Pons (tissue), 1 donor: ENCODE results near the gene SLC37A2.
A peak's percentile ranks its signal among the peaks of the same experiment; 100 is the strongest.
"Not testable (repeated sequence)": the region's sequence is repeated elsewhere in the genome, so short reads cannot be mapped to it uniquely, and the experiment has no call there.

ENCODE experiments used
- DNase-seq: peaks from one replicate; pipeline ENCODE4 v3.0.0-alpha.2; 2016; ENCODE audit warnings: low spot score

SLC37A2 gene

GRCh38 chr11:125084057-125084416 is 20.9 kb downstream of the SLC37A2 start:
- no peak for DNase-seq

DNA sequence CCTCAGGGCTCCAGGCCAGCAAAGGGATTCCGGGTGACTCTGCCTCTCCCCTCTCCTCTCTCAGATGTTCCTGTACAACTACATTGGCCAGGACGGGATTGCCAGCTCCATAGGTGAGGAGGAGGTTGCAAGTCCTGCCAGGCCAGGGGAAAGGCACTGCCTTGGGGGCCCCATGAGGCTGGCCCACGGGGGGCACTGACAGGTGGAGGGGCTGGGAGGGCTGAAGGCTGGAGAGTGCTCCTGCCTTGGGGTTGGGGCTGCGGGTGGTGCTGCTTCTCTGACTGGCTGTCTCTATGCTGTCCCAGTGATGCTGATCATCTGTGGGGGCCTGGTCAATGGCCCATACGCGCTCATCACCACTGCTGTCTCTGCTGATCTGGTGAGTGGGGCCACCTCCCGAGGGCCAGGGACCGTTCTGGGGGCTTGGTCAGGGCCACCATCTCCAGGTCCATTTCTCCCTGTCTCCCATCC is 21.7 kb downstream of the SLC37A2 start:
- DNase-seq = no peak

DNA sequence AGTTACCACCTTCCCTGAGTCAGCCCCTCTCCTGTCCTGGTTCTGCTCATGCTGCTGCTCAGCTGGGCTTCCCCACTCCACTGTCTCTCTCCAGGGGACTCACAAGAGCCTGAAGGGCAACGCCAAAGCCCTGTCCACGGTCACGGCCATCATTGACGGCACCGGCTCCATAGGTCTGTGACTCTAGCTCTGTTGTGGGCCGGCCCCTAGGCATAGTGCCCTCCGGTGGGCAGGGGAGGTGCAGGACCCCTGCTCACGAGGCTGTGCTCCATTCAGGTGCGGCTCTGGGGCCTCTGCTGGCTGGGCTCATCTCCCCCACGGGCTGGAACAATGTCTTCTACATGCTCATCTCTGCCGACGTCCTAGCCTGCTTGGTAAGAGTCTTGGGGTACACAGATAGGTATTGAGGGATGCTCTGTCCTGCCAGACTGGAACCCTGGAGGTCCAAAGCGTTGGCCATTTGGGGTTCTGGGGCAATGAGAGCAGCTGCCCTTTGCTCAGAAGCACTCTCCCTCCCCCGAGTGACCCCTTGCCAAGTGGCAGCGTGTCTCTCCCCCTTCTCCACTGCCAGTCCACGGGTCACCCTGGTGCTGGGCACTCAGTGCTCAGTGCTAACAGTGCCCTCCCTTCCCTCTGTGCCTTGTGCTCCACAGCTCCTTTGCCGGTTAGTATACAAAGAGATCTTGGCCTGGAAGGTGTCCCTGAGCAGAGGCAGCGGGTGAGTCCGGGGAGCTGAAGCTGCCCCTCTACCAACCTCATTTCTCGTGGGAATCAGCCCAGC is 22.4 kb downstream of the SLC37A2 start:
- no peak for DNase-seq

DNA sequence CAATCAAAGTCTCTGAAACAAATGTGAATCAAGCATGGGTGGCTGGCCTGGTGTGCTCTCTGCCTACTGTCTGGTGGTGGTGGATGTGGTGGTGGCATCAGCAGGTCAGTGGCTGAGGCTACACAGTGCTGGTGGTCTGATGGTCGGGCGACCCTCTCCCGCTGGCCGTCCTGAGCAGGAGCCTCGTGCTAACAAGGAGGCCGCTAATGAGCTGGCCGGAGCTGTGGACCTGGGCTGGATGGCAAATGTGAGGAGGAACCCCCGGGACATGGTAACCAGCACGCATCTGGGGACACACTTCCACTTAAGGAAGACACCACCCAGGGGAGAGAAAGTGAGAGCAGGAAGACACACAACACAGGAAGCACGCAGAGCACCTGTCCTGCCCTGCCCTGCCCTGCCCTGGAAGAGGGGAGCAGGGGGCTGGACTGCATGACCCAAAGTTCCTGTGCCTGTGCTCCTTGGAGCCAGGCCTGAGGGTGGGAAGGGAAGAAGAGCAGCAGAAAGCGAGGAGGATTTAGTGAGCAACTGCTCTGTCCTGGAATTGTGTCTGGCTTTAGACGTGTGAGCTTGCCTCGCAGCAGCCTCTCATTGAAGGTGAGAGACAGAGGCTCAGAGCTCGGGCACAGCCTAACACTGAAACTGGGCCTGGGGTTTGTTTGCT is 23.7 kb downstream of the SLC37A2 start:
- no peak for DNase-seq

- no peak for DNase-seq
Observed at GRCh38 chr11:125088123-125088522, 25.0 kb downstream of the SLC37A2 start.

- no peak for DNase-seq
Observed at GRCh38 chr11:125088576-125089455, 25.7 kb downstream of the SLC37A2 start.

DNA sequence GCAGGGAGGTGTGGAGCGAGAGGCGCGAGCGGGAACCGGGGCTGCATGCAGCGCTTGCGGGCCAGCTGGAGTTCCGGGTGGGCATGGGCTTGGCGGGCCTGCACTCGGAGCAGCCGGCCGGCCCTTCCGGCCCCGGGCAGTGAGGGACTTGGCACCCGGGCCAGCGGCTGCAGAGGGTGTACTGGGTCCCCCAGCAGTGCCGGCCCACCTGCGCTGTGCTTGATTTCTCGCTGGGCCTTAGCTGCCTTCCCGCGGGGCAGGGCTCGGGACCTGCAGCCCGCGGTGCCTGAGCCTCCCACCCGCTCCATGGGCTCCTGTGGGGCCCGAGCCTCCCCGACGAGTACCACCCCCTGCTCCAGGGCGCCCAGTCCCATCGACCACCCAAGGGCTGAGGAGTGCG is 26.4 kb downstream of the SLC37A2 start:
- not testable (repeated sequence) for DNase-seq

DNA sequence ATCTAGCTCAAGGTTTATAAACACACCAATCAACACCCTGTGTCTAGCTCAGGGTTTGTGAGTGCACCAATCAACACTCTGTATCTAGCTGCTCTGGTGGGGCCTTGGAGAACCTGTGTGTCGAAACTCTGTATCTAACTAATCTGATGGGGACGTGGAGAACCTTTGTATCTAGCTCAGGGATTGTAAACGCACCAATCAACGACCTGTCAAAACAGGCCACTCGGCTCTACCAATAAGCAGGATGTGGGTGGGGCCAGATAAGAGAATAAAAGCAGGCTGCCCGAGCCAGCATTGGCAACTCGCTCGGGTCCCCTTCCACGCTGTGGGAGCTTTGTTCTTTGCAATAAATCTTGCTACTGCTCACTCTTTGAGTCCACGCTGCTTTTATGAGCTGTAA is 27.0 kb downstream of the SLC37A2 start:
- not testable (repeated sequence) for DNase-seq

- no peak for DNase-seq
Observed at GRCh38 chr11:125090816-125091215, 27.7 kb downstream of the SLC37A2 start.

DNA sequence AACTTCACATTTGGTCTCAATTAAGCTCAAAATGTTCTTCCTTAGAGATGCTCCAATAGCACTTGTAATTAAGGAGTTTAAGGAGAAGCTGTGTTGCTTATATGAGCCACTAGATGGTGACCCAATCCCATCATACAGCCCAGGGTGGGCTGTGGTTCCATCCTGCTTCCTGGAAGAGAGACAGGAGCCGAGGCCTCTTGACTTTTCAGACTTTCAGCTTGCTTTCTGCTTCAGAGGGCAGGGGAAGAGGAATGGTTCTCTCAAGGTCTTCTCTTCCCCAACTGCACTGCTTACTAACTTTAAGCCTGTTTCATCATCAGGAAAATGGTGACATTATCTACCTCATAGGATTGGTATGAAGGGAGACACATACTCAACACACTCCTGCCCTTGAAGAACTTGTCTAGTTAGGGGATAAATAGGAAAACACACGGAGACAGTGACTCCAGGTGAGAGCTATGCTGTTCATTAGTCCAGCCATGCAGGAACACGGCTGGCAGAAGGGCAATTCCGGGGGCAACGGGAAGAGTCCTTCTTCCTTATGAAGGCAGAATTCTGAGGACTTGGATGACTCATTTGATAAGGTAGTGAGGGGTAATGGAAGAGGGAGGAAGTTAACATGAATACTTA is 28.3 kb downstream of the SLC37A2 start:
- peak; percentile 73 for DNase-seq

DNA sequence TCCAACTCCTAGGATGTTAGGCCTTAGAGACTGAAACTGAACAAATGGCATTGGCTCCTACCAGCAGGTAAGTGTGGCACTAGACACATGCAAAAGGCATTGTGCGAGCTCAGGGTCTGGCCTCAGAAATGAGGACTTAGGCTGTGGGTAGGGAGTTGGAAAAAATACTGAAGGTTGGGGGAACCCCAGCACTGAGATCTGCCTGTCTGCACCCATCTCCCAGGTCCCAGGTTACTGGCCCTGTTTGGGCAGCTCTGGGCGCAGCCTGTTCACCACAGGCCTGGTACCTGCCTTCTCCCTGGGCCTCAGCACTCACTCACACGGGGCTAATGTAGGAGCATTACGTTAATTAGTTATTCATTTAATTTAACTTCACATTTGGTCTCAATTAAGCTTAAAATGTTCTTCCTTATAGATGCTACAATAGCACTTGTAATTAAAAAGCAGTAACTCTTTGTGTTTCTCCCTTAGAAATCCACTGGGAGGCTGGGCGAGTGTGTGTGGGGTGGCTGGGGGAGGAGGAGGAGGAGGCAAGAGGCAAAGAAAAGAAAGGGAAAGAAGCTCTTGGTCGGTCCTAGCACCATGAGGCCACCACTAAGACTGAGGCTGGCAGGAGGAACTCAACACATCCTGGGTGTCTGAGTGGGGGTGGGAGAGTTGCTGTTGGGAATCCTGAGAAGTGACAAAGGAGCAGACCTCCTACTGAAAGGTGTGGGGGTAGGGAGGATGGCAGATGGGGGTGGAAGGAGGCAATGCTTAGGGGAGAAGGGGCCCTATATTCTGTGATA is 29.0 kb downstream of the SLC37A2 start:
- DNase-seq = no peak

- DNase-seq = no peak
Observed at GRCh38 chr11:125092669-125093068, 29.6 kb downstream of the SLC37A2 start.

DNA sequence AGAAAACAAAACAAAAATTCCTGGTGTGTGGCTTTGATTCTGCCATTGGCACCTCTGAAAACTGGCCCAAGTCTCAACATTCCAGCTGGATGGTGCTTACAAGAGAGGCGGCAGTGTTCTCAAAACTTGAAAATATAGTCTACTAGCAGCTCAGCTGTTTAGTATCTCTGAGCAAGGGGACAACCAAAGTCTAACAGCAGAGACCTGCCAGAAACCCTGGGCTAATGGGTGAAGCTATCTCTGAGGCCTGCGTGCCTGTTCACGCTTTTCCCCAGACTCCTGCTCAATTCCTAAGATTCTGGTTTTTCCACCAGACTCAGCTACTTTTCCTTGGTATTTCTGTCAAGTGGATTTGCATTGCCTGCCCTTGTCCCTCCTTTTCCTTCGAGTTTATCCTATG is 30.4 kb downstream of the SLC37A2 start:
- no peak for DNase-seq

DNA sequence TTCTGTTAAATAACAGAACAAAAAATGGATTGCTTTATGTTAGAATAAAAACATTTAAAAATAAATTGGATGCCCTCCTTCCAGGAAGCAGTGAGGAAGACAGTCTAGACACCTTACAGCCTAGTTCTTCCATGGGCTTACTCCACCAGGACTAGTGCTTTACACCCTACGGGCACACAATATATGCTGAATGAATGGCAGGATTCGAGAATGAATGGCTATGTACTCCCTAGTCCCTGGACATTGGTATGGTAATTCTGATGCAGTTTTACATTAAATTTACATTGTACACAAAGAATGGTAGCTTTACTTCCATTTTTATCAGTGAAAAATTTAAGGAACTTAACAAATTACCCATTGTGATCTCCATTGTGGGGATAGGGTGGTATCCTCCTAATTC is 31.6 kb downstream of the SLC37A2 start:
- no peak for DNase-seq

DNA sequence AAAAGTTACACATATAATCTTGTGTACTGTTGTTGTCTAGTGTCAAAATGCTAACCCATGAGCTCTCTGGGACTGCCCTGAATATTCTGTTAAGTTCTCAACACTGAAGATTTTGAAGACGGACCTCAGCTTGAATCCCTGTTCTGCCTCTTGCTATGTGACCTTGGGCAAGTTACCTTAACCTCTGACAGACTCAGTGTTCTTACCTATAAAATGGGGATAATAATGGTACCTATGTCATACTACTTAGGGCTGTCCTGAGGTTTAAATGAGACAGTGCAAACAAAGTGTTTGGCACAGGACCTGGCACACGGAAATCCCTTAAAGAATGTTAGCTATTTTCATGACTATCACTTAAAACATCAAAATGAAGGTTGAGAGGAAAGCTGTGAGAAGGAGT is 37.0 kb downstream of the SLC37A2 start:
- no peak for DNase-seq

- DNase-seq = no peak
Observed at GRCh38 chr11:125101596-125101995, 38.5 kb downstream of the SLC37A2 start.

- DNase-seq = no peak
Observed at GRCh38 chr11:125102025-125102424, 38.9 kb downstream of the SLC37A2 start.

DNA sequence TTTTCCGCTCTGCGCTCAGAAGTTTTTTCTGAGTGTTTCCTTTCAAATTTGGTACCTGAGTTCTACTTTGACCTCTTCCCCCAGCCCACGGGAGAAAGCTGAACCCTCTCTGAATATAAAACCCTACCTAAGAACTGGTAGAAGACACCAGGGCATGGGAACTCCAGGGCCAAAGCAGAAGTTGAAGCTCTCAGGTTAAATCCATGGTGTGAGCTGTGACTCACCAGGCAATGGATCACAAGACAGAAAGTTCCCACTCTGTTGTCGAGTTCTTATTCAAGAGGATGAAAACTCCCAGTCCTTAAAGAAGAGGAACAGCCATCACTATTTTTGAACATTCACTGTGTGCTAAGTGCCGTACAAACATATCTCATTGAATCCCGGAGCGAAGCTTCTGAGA is 39.4 kb downstream of the SLC37A2 start:
- peak; percentile 55 for DNase-seq

DNA sequence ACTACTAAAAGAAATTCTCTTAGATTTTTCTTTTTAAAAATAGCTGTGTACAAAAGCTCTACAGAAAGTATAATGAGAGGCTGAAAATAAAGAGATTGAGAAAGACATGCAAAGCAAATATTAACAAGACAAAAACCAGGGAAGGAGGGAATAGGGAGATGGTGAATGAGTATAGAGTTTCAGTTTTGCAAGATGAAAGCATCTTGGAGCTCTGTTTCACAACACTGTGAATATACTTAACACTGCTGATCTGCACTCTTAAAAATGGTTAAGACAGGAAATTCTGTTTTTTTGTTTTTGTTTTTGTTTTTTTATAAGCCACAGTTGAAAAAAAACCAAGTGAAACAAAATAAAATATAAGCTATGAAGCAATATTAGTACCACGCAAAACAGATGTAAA is 42.8 kb downstream of the SLC37A2 start:
- no peak for DNase-seq

GRCh38 chr11:125108469-125108868 is 45.4 kb downstream of the SLC37A2 start:
- DNase-seq = no peak

DNA sequence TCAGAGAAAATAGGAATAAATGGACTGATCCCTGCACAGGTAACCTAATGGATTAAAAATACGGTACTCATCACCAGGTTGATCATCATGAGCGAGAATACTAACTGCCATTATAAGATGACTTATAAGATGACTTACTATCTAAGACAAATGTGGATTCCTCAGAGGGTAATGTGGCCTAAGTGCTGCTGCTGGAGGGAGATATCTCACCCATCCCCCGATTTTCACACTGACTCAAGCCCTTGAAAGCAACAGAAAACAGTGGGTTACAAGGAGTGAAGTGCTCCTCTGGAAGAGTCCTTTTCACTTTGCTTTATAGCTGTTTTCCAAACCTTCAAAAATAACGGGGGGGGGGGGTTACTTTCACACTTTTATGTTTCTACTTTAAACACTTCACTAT is 47.4 kb downstream of the SLC37A2 start:
- no peak for DNase-seq

DNA sequence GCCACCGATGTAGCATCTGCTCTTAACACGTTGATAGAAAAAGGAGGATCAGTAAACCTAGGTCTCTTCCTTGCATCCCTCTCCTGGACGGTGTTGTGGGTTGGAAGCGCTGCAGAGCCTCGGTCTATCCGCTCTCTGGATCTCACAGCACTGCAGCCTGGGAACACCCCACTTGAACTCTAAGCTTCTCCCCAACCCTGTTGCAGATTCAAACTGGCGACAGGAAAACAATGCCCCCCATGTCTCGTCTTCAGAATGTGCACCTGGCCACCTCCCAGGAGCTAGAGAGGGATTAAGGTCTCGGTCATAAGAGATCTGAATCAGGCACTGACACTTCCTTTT is 47.9 kb downstream of the SLC37A2 start:
- peak; percentile 44 for DNase-seq
